AG08396 (cell line): ENCODE measurements around the gene CDC42SE1.
A peak's percentile ranks its signal among the peaks of the same experiment; 100 is the strongest.

Experiments
- DNase-seq: peaks from one replicate; pipeline ENCODE4 v3.0.0; 2012; ENCODE audit warnings: low spot score, mixed read lengths

CDC42SE1 gene

GRCh38 chr1:151051356-151052009 lies 7.9 kb downstream of the CDC42SE1 start:
- no peak for DNase-seq

DNA sequence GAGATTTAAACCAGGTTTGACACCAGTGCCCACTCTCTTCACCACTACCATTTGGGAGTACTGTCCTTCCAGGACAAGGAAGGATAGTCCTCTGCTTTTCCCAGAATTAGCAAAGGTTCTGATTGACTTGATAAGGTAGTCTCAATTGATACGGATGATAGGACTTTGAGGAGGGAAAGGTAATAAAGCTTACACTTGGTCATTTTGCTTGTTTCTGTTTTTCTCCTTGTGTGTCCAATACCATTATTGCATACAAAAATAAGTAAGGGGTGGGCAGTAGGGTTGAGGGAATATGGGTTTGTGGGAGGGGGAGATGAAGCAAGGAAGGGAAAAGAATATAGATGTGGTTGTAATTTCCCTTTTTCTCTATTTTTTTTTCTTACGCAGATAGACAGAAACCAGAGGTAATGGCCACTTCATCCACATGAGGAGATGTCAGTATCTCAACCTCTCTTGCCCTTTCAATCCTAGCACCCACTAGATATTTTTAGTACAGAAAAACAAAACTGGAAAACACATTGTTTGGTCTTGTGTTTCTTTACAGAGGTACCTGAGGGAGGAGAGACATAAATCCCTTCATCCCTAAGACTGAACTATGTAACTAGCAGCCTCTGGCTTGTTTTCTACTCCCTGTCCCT lies 9.3 kb downstream of the CDC42SE1 start:
- no peak for DNase-seq

DNA sequence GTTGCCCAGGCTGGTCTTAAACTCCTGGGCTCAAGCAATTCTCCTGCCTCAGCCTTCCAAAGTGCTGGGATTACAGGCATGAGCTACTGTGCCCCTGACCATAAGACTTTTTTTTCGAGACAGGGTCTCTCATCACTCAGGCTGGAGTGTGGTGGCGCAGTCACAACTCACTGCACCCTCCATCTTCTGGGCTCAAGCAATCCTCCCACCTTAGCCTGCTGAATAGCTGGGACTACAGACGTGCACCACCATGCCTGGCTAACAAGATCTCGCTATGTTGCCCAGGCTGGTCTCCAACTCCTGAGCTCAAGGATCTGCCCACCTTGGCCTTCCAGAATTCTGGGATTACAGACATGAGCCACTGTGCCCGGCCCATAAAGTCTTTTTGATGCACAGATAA lies 10.0 kb downstream of the CDC42SE1 start:
- DNase-seq: no peak

GRCh38 chr1:151048645-151049032 lies 10.8 kb downstream of the CDC42SE1 start:
- no peak for DNase-seq

- peak; percentile 82 for DNase-seq
Observed at GRCh38 chr1:151047925-151048644, 11.3 kb downstream of the CDC42SE1 start.

DNA sequence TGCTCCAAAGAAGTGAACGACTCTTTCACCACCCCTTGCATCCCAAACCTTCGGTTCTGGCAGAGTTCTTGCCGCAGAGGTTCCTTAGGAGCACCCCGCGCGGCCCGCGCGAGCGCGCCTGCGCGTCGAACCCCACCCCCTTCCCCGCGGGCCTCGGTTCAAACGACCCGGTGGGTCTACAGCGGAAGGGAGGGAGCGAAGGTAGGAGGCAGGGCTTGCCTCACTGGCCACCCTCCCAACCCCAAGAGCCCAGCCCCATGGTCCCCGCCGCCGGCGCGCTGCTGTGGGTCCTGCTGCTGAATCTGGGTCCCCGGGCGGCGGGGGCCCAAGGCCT lies 11.9 kb downstream of the CDC42SE1 start, which contains the start of gene C1orf56:
Gene C1orf56, plus strand, starts transcription at position 161 of the 334 bp plus-strand sequence. Its CDS starts 97 bp downstream, at position 258.
- peak; percentile 92 for DNase-seq

GRCh38 chr1:151043163-151043562 lies 16.3 kb downstream of the CDC42SE1 start:
- DNase-seq: no peak

GRCh38 chr1:151039521-151039920 lies 19.9 kb downstream of the CDC42SE1 start:
- DNase-seq: no peak

DNA sequence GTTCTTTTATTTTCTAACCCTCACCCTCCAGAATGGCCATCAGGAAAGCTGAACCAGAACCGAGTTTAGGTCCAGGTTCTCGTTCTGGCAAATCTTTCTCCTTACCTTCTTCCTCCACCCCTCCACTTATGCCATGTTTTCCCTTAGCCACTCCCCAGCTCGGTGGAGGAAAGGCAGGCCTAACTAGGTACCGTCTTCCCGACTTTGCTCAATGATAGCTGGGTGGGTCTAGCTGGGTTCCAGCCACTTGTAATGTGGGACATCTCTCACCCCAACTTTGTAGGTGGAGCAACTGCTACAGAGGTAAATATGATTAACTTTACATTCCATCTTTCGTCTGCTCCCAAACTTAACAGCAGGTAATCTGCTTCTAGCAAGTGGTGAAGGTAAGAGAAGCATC lies 22.4 kb downstream of the CDC42SE1 start:
- no peak for DNase-seq

DNA sequence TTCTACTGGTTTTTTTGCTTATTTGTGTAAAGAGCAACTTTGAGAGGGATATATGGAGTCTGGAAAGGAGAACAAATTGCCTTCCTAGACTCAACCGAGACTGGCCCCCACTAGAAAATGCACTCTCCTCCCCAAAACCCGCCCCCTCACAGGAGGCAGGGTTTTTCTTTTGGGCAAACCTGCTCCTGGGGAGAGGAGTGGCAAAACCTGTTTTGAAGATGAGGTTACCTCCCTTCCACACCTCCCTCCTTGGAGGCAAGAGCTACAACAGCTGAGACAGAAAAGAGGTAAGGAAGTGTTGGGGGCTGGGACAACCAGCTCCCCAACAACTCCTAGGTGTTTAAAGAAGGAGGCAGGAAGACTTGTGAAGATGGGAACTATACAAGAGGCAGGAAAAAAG lies 23.1 kb downstream of the CDC42SE1 start, which contains the start of gene BNIPL:
Gene BNIPL, plus strand, starts transcription at position 231 of the 400 bp plus-strand sequence. Its CDS starts 140 bp downstream, at position 371.
- no peak for DNase-seq

- no peak for DNase-seq
Observed at GRCh38 chr1:151035167-151035566, 24.3 kb downstream of the CDC42SE1 start.

- DNase-seq: no peak
Observed at GRCh38 chr1:151032164-151032563, 27.3 kb downstream of the CDC42SE1 start.

DNA sequence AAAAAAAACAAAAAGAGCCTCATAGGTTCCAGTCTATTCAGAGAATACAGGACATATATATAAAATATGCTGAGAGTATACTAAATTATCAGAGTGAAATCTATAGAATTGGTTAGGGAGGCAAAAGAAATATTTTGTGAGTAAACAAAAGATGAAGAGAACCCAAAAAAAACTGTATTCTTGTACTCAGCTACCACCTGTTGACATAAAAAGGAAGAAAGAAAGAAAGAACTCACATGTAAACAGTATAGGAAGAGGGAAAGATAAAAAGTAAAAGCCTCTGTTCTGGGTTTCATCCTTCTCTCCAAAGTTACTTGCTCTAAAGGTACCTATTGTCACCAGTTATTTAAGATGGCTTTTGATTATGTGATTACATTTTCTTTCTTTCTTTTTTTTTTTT lies 33.0 kb downstream of the CDC42SE1 start:
- no peak for DNase-seq

- peak; percentile 79 for DNase-seq
Observed at GRCh38 chr1:151024540-151025146, 34.8 kb downstream of the CDC42SE1 start.

DNA sequence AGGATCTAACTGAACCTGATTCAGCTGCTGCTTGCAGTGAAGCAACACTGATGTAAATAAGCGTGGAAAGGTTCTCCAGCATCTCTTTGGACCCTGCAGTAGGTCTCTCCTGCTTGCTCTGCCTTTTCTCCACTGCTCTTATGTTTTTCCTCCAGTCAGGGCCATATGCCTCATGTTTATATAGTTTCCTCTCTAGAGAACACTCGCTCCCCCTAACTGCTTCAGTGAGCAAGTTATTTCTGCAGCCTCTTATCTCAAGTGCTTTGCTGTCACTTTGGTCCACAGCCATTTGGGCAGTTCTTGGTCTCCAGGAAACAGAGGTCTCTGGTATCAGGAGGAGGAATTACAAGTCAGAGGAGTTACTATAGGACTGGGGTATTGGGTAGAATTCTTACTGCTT lies 45.9 kb downstream of the CDC42SE1 start:
- no peak for DNase-seq

GRCh38 chr1:151012684-151013471 lies 46.5 kb downstream of the CDC42SE1 start:
- no peak for DNase-seq

DNA sequence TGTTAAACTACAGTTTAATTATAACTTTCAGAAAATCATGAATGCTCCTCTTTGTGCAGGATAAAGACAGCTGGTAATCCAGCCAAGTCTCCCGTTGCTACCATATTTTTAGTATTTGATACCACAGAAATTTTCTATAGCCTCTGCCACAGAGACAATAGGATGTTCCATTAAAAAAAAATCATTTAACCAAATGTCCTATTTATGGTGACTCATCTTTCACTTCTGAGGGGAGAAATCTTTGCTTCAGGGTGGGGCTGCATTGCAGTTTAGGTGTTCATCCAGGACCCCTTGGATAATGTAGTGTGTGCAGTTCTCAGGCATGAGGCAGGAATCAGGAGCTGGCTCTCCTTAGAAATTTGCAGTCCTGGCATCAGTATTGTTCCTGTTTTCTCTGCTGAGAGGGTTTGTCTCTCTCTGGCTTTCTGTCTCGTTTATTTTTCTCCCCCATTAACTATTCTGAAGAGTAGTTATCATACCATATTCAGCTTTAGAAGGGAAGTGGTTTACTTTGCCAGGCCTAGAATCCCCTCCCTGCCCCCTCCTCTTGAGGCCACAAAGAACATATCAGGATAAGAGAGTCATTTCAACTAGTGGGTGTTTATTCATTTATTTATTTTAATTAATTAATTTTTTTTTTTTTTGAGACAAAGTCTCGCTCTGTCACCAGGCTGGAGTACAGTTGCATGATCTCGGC lies 48.1 kb downstream of the CDC42SE1 start:
- DNase-seq: no peak

GRCh38 chr1:151010346-151010726 lies 49.1 kb downstream of the CDC42SE1 start:
- DNase-seq: no peak

DNA sequence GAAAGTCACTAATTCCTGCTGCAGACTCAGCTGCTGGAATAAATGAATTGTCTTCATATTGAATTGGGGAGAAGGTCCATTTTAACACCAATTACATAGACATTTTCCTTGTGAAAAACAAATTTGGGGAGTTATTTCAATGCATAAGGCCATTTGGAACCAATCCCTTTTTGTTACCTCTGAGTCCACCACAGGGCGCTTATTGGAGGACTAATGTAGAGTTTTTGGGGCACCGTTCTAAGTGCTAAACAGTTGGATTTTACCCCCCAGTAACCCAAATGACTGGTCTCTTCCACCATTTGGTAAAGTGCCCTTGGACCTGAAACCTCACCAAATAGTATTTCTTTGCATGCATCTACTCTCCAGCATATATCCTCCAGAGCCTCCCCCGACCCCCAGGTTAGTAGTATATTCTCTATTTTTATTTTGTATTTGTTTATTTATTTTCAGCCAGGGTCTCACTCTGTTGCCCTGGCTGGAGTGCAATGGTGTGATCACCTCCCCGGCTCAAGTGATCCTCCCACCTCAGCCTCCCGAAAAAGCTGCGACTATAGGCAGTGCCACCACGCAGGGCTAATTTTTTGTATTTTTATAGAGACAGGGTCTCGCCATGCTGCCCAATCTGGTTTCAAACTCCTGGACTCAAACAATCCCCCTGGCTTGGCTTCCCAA lies 49.6 kb downstream of the CDC42SE1 start:
- DNase-seq: no peak

- peak; percentile 47 for DNase-seq
Observed at GRCh38 chr1:151009206-151009587, 50.2 kb downstream of the CDC42SE1 start.
